ENCODE measurements around the gene PLEKHM1. TPM values are rescaled to one million over a fixed set of nuclear protein-coding genes. Genes with fewer than 3 reads are reported as not detected.

Gene PLEKHM1
- total and polyA plus RNA-seq, 2 of the 13 experiments (the other 11 are each of a cell fraction or from before 2014, with no cell fraction given) = 7.6 to 13.5 TPM

GRCh38 chr17:45432405-45433158 is 57.9 kb downstream of the PLEKHM1 start, which contains the start of gene ARHGAP27:
Gene ARHGAP27 (minus strand): TSS chr17:45432870. CDS start chr17:45430279, 2,591 bp downstream.
- H3K4me3 ChIP-seq (replicated peaks in 1 of 3; ENCODE audit: insufficient read depth in 1 of 3, low read depth in 2 of 3, low read length in 3 of 3) = peak within 1 kb of the TSS; percentile 52 to 82 (median 66)
- ChIA-PET CTCF (ENCODE audit: low intra/inter-chr PET ratio, low total read pairs) (no interaction called here), POLR2A (interaction anchor here (1.2 to 1.3 kb wide), 2 partner anchors 26 to 59 kb away, joined by 4 read pairs; no protein-coding TSS in a partner anchor)
- no TSS peak for BruUV-seq (replicated peaks)
- peak within 1 kb of the TSS; percentile 35; the same call in 1 of the 2 replicates for H3K9ac ChIP-seq (ENCODE audit: insufficient read depth, low read depth, low read length)
- H3K27ac ChIP-seq (ENCODE audit: extremely low read length, insufficient read depth, low read length) = no peak within 1 kb of the TSS
- peaks cover 39% of the 10 kb centered on the region for H3K4me1 ChIP-seq (ENCODE audit: insufficient read depth, low read length)
- peaks cover 2 to 37% of the 10 kb centered on the region in 2 experiments; a peak in 4 of 5 replicates for H3K27me3 ChIP-seq (ENCODE audit: control insufficient read depth in 1 of 2, insufficient read depth in 2 of 2, low read length in 2 of 2)
- 7% methylated on average over 22 of the region's 66 CpGs for WGBS (ENCODE audit: low lambda C conversion rate)
- no peaks in the 10 kb centered on the region for H3K79me2 ChIP-seq (ENCODE audit: insufficient read depth, low read length)
- intact Hi-C loops (cut with micrococcal nuclease; ENCODE audit: unreplicated experiment) = no loop called here
- FAIRE-seq (no peak), DNase-seq (ENCODE audit: low spot score) (no peak), ATAC-seq (peak; percentile 6)
- in situ Hi-C loops (cut with HindIII; ENCODE audit: extremely low pct_ligation_motif_present, low pct_unique_long_range_greater_than_20kb) = no loop called here
- H3K4me2 ChIP-seq (ENCODE audit: low read depth, low read length) = peak within 1 kb of the TSS; percentile 93
- no peaks in the 10 kb centered on the region for H3K36me3 ChIP-seq (replicated peaks in 1 of 2; ENCODE audit: control insufficient read depth in 1 of 2, insufficient read depth in 2 of 2, low read length in 2 of 2)
- no peaks in the 10 kb centered on the region for H3K9me3 ChIP-seq (ENCODE audit: low read length)
- H2AFZ ChIP-seq (ENCODE audit: low read length) = no peak within 1 kb of the TSS
- 0 out of 2 replicates have a peak, but pooled peaks cover 4% of the 10 kb centered on the region for H4K20me1 ChIP-seq (ENCODE audit: insufficient read depth, low read length)
- TF ChIP-seq FOXP4 (CRISPR knock-in tag; IDR thresholded peaks at IDR 0.05) (no peak), MTF2 (CRISPR knock-in tag; IDR thresholded peaks at IDR 0.05; ENCODE audit: borderline replicate concordance) (0 out of 2 replicates have a peak, but pooled peaks have one; percentile 74), ZFP90 (CRISPR knock-in tag; IDR thresholded peaks at IDR 0.05; ENCODE audit: borderline replicate concordance) (0 out of 2 replicates have a peak, but pooled peaks have one; percentile 33), KAT7 (CRISPR knock-in tag; IDR thresholded peaks at IDR 0.05; ENCODE audit: borderline replicate concordance) (no peak), CENPX (CRISPR knock-in tag; IDR thresholded peaks at IDR 0.05) (no peak), MBD4 (IDR thresholded peaks at IDR 0.05; ENCODE audit: borderline replicate concordance, low read length) (no peak), ZNF574 (CRISPR knock-in tag; IDR thresholded peaks at IDR 0.05) (peak; percentile 15; the same call in 1 of the 2 replicates), ZFYVE20 (CRISPR knock-in tag; IDR thresholded peaks at IDR 0.05; ENCODE audit: borderline replicate concordance, low read depth) (no peak), ZNF362 (CRISPR knock-in tag; IDR thresholded peaks at IDR 0.05; ENCODE audit: borderline replicate concordance) (no peak), EZH2 (conservative IDR thresholded peaks at IDR 0.05; ENCODE audit: low read depth, low read length) (0 out of 2 replicates have a peak, but pooled peaks have one; percentile 38), ARID4A (CRISPR knock-in tag; IDR thresholded peaks at IDR 0.05; ENCODE audit: borderline replicate concordance) (peak; percentile 11), ZBTB7A (CRISPR knock-in tag; IDR thresholded peaks at IDR 0.05) (no peak)
